Mucosa of descending colon (tissue), 3 donors: ENCODE measurements around the gene SERPINB11. TPM values are rescaled to one million over a fixed set of nuclear protein-coding genes. Genes with fewer than 3 reads are reported as not detected.
"Not testable (repeated sequence)": the region's sequence is repeated elsewhere in the genome, so short reads cannot be mapped to it uniquely, and the experiment has no call there.

Experiments used
- ATAC-seq: fragments of 200-7000 bp; cut with Tn5 transposase; one replicate; pipeline ENCODE4 v1.9.1; 2020; ENCODE audit warnings: mild to moderate bottlenecking, moderate library complexity
- DNase-seq, 3 donors: peaks; one replicate each; pipeline ENCODE4 v3.0.0-alpha.2; 2020
- H3K36me3 ChIP-seq: fragments of 200-600 bp; one replicate; pipeline ENCODE4 v1.8.0; 2021; ENCODE audit warnings: low read depth, mild to moderate bottlenecking
- H3K4me1 ChIP-seq: fragments of 200-600 bp; one replicate; pipeline ENCODE4 v1.8.0; 2021; ENCODE audit warnings: low read depth, mild to moderate bottlenecking
- H3K4me3 ChIP-seq: fragments of 200-600 bp; one replicate; pipeline ENCODE4 v1.8.0; 2021; ENCODE audit warnings: mild to moderate bottlenecking
- H3K9me3 ChIP-seq: fragments of 200-600 bp; one replicate; pipeline ENCODE4 v1.8.0; 2021; ENCODE audit warnings: mild to moderate bottlenecking
- CTCF ChIP-seq: fragments of 200-600 bp; IDR thresholded peaks from one replicate; pipeline ENCODE4 v1.8.0; 2022; ENCODE audit warnings: antibody characterized with exemption, mild to moderate bottlenecking
- intact Hi-C, 2 donors: fragments of 100-400 bp; cut with DNase I in 1 of 2; cut with micrococcal nuclease in 1 of 2; formaldehyde crosslinking; loops; one replicate each; pipeline versions ENCODE4 v1.11.0 to v1.11.1; 2022; cut with DNase I, micrococcal nuclease
- long read RNA-seq, 2 donors: library from polyadenylated mRNA; unstranded; transcript quantifications; one replicate each; pipeline ENCODE4 v2.0.0, GENCODE V29; 2019 to 2021
- total RNA-seq, 3 donors: library from RNA; stranded (reverse); fragmentation: NEBNext Ultra II Directional in 2 of 3; extraction: Animal tissue kit (Norgen Biotek cat#: 25700) in 2 of 3; gene quantifications; one replicate each; pipeline versions ENCODE4 v1.2.1 to v1.2.4, GENCODE V29; 2021 to 2023
- donor health status: DM: no; HTN: no; CAD: no; lungs with moderate emphysema.
- donor health status: DM: no; HTN: no; CAD: no.
- donor health status: DM: no; HTN: yes; CAD: no.

The SERPINB11 gene
- total RNA-seq: not detected
- long read RNA-seq, donor 1: 0 reads
- long read RNA-seq, donor 2: 0 reads

GRCh38 chr18:63702660-63703059, at the start of gene SERPINB11:
SERPINB11 (plus strand) TSS chr18:63702960; CDS start chr18:63710194, 7,234 bp downstream.
- ATAC-seq: no peak

GRCh38 chr18:63658920-63659319, 43.8 kb upstream of the SERPINB11 start:
- H3K4me1 ChIP-seq, H3K36me3 ChIP-seq, intact Hi-C loops, H3K9me3 ChIP-seq, H3K4me3 ChIP-seq, ATAC-seq, DNase-seq: not testable (repeated sequence)

More at GRCh38 chr18:63702660-63703059, at the start of gene SERPINB11:
- intact Hi-C loops: no loop called here
- H3K4me3 ChIP-seq: no peak within 1 kb of the TSS
- TF ChIP-seq CTCF: no peak
- H3K4me1 ChIP-seq: no peaks in the 10 kb centered on the region
- no peaks in the 10 kb centered on the region for H3K36me3 ChIP-seq
- no peak for DNase-seq
- no peaks in the 10 kb centered on the region for H3K9me3 ChIP-seq

GRCh38 chr18:63661750-63662149, 41.0 kb upstream of the SERPINB11 start, which contains the start of gene SERPINB3:
SERPINB3 (minus strand) TSS chr18:63661893; CDS start chr18:63661216, 677 bp downstream.
- ATAC-seq, H3K4me3 ChIP-seq, H3K9me3 ChIP-seq, DNase-seq, intact Hi-C loops, H3K36me3 ChIP-seq, H3K4me1 ChIP-seq: not testable (repeated sequence)

- no peak for ATAC-seq
- intact Hi-C loops: no loop called here
- Histone ChIP-seq H3K9me3 (no peaks in the 10 kb centered on the region), H3K4me3 (no peak overlapping the region), H3K36me3 (no peaks in the 10 kb centered on the region), H3K4me1 (no peaks in the 10 kb centered on the region)
- DNase-seq: no peak
- no peak for TF ChIP-seq CTCF
Observed at GRCh38 chr18:63664571-63664970, 38.2 kb upstream of the SERPINB11 start.

- intact Hi-C loops: no loop called here
- ATAC-seq (no peak), DNase-seq (no peak)
- Histone ChIP-seq H3K9me3 (no peaks in the 10 kb centered on the region), H3K4me1 (no peaks in the 10 kb centered on the region), H3K36me3 (no peaks in the 10 kb centered on the region), H3K4me3 (no peak overlapping the region)
- no peak for TF ChIP-seq CTCF
Observed at GRCh38 chr18:63676526-63677323, 26.0 kb upstream of the SERPINB11 start.

- ATAC-seq: no peak
Observed at GRCh38 chr18:63677500-63678225, 25.1 kb upstream of the SERPINB11 start.

More at GRCh38 chr18:63677500-63678225, 25.1 kb upstream of the SERPINB11 start:
- no peak for TF ChIP-seq CTCF
- Histone ChIP-seq H3K9me3 (no peaks in the 10 kb centered on the region), H3K36me3 (no peaks in the 10 kb centered on the region), H3K4me3 (no peak overlapping the region), H3K4me1 (no peaks in the 10 kb centered on the region)
- no peak for DNase-seq
- intact Hi-C loops: no loop called here
